Measurements from ENCODE around the gene RCC2. TPM values are rescaled to one million over a fixed set of nuclear protein-coding genes. Genes with fewer than 3 reads are reported as not detected.
"Not testable (repeated sequence)": the region's sequence is repeated elsewhere in the genome, so short reads cannot be mapped to it uniquely, and the experiment has no call there.

RCC2 gene
- total RNA-seq, 1 experiment from 2014 or later = 473 TPM

GRCh38 chr1:17452203-17452602 lies 12.7 kb upstream of the RCC2 start:
- TF ChIP-seq CTCF (conservative IDR thresholded peaks at IDR 0.05) = peak; percentile 29; the same call in 2 of the 3 replicates
- not testable (repeated sequence) for H3K36me3 Mint-ChIP-seq (ENCODE audit: insufficient read depth in 1 of 3, low read depth in 3 of 3); H3K4me3 Mint-ChIP-seq; H2BK15ac ChIP-seq (ENCODE audit: low read depth, low read length); H3K27ac Mint-ChIP-seq; H3K9me3 Mint-ChIP-seq; H3K4me1 ChIP-seq (ENCODE audit: insufficient read depth, low read length); H3K23ac ChIP-seq (ENCODE audit: insufficient read length, low read depth, low read length); H3K23me2 ChIP-seq (ENCODE audit: insufficient read length, low read depth, low read length, poor library complexity, severe bottlenecking); H2AK5ac ChIP-seq (ENCODE audit: insufficient read length, low read length); H2BK20ac ChIP-seq (ENCODE audit: low read depth, low read length, poor library complexity, severe bottlenecking); H2BK120ac ChIP-seq (ENCODE audit: low read depth, low read length, poor library complexity, severe bottlenecking); H3K14ac ChIP-seq (ENCODE audit: insufficient read depth, low read length); H2BK12ac ChIP-seq (ENCODE audit: insufficient read length, low read depth, low read length); H3K18ac ChIP-seq (ENCODE audit: insufficient read length, low read depth, low read length); H3K9ac ChIP-seq (ENCODE audit: extremely low read depth, insufficient read length, low read length); H4K5ac ChIP-seq (ENCODE audit: insufficient read length, low read depth, low read length); H3K4me2 ChIP-seq (ENCODE audit: insufficient read depth, insufficient read length, low read length); H4K91ac ChIP-seq (ENCODE audit: insufficient read length, low read depth, low read length); H4K8ac ChIP-seq (replicated peaks; ENCODE audit: insufficient read length, low read depth, low read length); H4K20me1 ChIP-seq (ENCODE audit: control insufficient read depth, insufficient read depth, insufficient read length); H2BK5ac ChIP-seq (ENCODE audit: insufficient read length, low read length); H3K79me2 ChIP-seq (ENCODE audit: insufficient read depth, low read length); H3K4me1 Mint-ChIP-seq; H3K9me3 ChIP-seq (ENCODE audit: control insufficient read depth, low read depth, low read length); H3T11ph ChIP-seq (ENCODE audit: low read length); H3K27me3 ChIP-seq (ENCODE audit: insufficient read depth, low read length); H3K27ac ChIP-seq (ENCODE audit: insufficient read length, low read depth, low read length); H3K56ac ChIP-seq (ENCODE audit: insufficient read length, low read depth, low read length); DNase-seq; H3K4ac ChIP-seq (ENCODE audit: low read depth, low read length); H3K27me3 Mint-ChIP-seq (ENCODE audit: low read depth); H3K79me1 ChIP-seq (ENCODE audit: insufficient read depth, low read depth, low read length, poor library complexity, severe bottlenecking); H2AFZ ChIP-seq (ENCODE audit: low read length)
- WGBS (ENCODE audit: extremely low coverage, insufficient read length, low lambda C conversion rate) = no CpG with 5 or more reads among the region's 10 CpGs
